ENCODE results near the gene RREB1.

GRCh38 chr6:7271205-7271534 lies 163.4 kb downstream of the RREB1 start:
- TF ChIP-seq CTCF (IDR thresholded peaks at IDR 0.05) (no peak), POLR2A (IDR thresholded peaks at IDR 0.05) (no peak), EP300 (IDR thresholded peaks at IDR 0.05) (no peak), POLR2AphosphoS5 (IDR thresholded peaks at IDR 0.05) (no peak)

Data from sigmoid colon (tissue), 4 donors.